NCI-H748 treated with DMSO at 0.1 percent for 48 hours (cell line): ENCODE measurements around the gene TAF9.
"Not testable (repeated sequence)": the region's sequence is repeated elsewhere in the genome, so short reads cannot be mapped to it uniquely, and the experiment has no call there.

Source experiments
- DNase-seq: peaks from one replicate; lab custom pipeline; 2025; lab: John Stamatoyannopoulos, UW

The TAF9 gene

GRCh38 chr5:69369340-69370121, at the start of gene TAF9, which contains the start of the genes AK6 and RAD17:
TSS of gene TAF9 (minus strand) at chr5:69369520. CDS start at chr5:69365737, 3,783 bp downstream.
TSS of gene AK6 (minus strand) at chr5:69369520. CDS start at chr5:69369490, 30 bp downstream.
TSS of gene RAD17 (plus strand) at chr5:69369818. CDS start at chr5:69372209, 2,391 bp downstream.
- DNase-seq, result peak; percentile 80

- no peak for DNase-seq
Measured at GRCh38 chr5:69418554-69418953, 49.2 kb upstream of the TAF9 start.

DNA sequence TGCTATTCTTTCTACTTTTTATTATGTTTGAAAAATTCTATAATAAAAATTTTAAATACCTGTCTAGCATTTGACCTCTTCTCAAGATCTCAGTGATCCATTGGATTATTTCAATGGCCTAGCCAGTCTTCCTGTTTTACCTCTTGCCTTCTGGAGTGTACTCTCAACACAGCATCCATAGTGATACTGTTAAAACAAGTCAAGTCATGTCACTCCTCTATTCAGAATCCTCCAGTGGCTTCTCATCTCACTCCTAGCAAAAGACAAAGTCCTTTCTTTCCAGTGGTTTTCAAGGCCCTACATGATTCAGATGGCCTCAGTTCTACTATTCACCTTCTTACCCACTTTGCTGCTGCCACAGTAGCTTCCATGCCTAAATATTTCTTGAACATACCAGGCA, 47.4 kb upstream of the TAF9 start:
- DNase-seq, result no peak

DNA sequence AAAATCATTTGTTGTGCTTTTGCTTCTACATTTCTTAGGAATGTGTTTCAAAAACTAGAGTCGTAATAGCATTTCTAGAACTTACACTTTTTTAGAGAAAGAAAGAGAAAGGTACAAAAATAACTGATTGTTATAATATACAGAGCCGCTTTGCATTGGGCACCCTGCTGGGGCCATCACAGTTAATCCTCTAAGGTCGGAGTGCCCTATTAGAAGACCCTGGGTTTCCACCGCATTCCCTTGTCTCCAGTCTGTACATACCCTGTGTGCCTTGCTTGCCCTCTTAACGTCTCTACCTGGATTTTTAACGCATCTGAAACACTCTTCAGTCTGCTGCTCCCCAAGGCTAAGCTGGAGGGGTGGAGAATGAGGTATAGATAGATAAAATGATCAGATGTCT, 46.9 kb upstream of the TAF9 start:
- peak; percentile 41 for DNase-seq

GRCh38 chr5:69415584-69415958, 46.3 kb upstream of the TAF9 start:
- peak; percentile 32 for DNase-seq

DNA sequence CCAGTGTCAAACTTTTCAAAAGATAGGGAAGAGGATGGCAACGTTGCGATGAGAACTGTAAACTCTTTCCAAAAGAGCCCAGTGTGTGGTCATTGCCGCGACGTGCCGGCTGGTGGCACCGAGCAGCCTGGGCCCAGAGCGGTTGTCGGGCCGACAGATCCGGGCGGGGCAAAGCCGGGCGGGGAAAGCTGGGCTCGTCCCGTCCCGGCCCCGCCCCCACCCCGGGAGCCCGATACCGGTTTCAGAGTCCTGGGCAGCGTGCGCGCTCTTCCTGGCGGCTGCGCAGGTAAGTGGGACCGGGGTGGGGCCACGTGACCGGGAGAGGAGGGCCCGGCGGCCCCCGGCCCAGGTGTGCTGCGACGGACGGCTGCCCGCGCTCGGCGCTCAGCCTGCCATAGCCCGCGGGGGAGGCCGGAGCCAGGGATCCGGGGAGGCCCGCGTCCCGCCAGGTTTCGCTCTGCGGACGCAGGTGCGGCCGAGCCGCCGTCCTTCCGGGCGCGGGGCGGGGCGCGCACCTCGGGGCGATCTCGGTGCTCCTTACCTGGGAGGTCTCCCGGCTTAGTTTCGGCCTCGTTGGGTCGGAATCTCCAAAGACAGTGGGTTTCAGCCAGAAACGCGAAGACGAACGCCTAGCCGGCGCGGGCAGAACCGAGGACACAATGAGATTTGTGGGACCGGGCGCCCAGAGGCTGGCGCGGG, 45.7 kb upstream of the TAF9 start, which contains the start of gene MARVELD2:
TSS of gene MARVELD2 (plus strand) at position 232 of the 699 bp plus-strand sequence. CDS start 4,270 bp downstream, outside the sequence.
- peak; percentile 82 for DNase-seq

DNA sequence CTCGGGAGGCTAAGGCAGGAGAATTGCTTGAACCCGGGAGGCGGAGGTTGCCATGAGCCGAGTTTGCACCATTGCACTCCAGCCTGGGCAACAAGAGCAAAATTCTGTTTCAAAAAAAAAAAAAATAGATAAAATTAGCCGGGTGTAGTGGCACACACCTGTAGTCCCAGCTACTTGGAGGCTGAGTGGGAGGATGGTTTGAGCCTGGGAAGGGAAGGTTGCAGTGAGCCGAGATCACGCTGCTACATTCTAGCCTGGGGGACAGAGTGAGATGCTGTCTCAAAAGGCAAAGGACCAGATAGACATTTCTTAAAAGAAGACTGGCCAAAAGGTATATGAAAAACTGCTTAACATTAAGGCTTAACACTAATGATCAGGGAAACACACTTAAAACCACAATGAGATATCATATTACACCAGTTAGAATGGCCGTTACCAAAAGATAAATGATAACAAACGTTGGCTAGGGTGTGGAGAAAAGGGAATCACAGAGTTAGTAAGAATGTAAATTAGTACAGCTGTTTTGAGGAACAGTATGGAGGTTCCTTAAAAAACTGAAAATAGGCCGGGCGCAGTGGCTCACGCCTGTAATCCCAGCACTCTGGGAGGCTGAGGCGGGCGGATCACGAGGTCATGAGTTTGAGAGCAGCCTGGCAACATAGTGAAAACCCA, 35.5 kb upstream of the TAF9 start:
- DNase-seq, result no peak

DNA sequence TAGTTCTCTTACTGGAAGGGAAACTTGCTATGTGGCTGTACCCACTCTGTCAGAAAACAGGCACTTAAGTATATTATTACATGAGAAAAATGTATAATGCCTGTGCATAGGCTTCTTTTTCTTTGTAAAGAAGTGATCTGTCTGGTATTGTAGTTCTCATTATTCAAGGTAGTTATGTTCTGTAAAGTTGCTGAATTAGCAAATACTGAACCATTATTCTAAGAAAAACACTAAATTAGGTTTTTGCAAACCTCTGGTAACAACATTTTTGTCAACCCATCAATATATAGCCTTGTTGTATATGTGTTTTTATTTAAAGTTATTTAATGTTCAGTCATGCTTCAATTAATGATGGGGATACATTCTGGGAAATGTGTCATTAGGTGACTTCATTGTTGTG, 9.1 kb upstream of the TAF9 start:
- no peak for DNase-seq

- no peak for DNase-seq
Measured at GRCh38 chr5:69374911-69375446, 5.7 kb upstream of the TAF9 start.

- no peak for DNase-seq
Measured at GRCh38 chr5:69372394-69372793, 3.1 kb upstream of the TAF9 start.

DNA sequence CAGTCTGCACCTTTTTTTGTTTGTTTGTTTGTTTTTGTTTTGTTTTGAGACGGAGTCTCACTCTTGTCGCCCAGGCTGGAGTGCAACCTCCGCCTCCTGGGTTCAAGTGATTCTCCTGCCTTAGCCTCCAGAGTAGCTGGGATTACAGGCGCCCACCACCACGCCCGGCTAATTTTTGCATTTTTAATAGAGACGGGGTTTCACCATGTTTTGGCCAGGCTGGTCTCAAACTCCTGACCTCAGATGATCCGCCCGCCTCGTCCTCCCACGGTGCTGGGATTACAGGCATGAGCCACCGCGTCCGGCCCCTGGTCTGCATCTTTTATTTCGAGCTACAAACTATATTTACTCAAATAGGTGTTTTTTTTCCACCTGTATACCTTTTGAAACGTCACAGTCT, 1.0 kb upstream of the TAF9 start:
- DNase-seq, result not testable (repeated sequence)

GRCh38 chr5:69368458-69369339, 621 bp downstream of the TAF9 start:
- DNase-seq, result peak; percentile 25

- no peak for DNase-seq
Measured at GRCh38 chr5:69367697-69368279, 1.5 kb downstream of the TAF9 start.

DNA sequence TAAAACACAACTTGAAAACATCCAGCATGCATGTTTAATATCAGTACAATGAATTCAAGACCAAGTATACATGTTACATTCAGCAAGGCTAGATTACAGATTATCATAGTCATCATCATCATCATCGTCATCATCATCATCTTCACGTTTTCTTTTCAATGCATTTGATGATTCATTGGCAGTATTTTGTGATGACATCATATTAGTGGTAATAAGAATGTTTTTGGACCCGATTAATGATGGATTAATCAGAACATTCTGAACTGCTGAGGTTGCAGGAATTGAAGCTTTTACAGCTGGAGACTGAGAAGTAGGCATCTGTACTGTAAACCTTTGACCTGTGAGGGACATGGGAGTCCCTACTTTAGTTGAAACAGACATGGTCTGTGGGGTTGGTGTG, 4.5 kb downstream of the TAF9 start:
- DNase-seq, result no peak

- DNase-seq, result no peak
Measured at GRCh38 chr5:69364414-69364813, 4.9 kb downstream of the TAF9 start.

- no peak for DNase-seq
Measured at GRCh38 chr5:69360442-69360841, 8.9 kb downstream of the TAF9 start.

- no peak for DNase-seq
Measured at GRCh38 chr5:69359699-69360098, 9.6 kb downstream of the TAF9 start.

GRCh38 chr5:69350664-69351063, 18.7 kb downstream of the TAF9 start:
- DNase-seq, result no peak

DNA sequence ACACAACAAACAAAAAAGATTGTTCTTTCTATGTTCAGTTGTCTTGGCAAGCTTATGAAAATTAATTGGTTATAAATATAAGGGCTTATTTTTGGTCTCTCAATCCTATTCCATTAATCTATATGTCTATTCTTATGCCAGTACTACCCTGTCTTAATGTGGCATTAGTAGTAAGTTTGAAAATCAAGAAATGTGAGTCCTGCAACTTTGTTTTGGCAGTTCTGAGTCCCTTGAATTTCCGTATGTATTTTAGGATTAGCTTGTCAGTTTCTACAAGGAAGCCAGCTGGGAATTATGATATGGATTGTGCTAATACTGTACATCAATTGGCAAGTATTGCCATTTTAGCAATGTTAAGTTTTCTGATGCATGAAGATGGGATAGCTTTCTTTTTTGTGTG, 26.2 kb downstream of the TAF9 start:
- no peak for DNase-seq

GRCh38 chr5:69341520-69342161, 27.7 kb downstream of the TAF9 start:
- DNase-seq, result no peak
